Neural cell (in vitro differentiated cells): ENCODE data around the gene NFIB.

Experiments used
- CTCF ChIP-seq: fragments of 450-650 bp; IDR thresholded peaks from 2 replicates; pipeline ENCODE4 v1.5.1; 2014; ENCODE audit warnings: antibody characterized with exemption, mild to moderate bottlenecking, moderate library complexity; ENCODE audit not compliant: poor library complexity, severe bottlenecking
- POLR2AphosphoS5 ChIP-seq: IDR thresholded peaks from 2 replicates; pipeline ENCODE4 v1.6.1; 2012
- RAD21 ChIP-seq: fragments of 450-650 bp; conservative IDR thresholded peaks from 2 replicates; pipeline ENCODE4 v1.6.1; 2014; ENCODE audit warnings: antibody characterized with exemption, mild to moderate bottlenecking, moderate library complexity

GRCh38 chr9:14358523-14358922 lies 44.6 kb upstream of the NFIB start:
- TF ChIP-seq RAD21 (no peak), CTCF (no peak), POLR2AphosphoS5 (no peak)
